SK-N-SH (cell line): ENCODE measurements around the gene NAALADL2. TPM values are rescaled to one million over a fixed set of nuclear protein-coding genes. Genes with fewer than 3 reads are reported as not detected.

Source experiments
- CTCF ChIA-PET: fragments of 300-600, 350-600 bp; formaldehyde crosslinking; extraction: SDS; loops from one replicate; lab custom pipeline; 2021; lab: Yijun Ruan, JAX
- POLR2A ChIA-PET: fragments of 350-600 bp; sonication (Branson Sonifier 250); formaldehyde crosslinking; extraction: SDS; loops from one replicate; lab custom pipeline; 2020; ENCODE audit warnings: antibody characterized with exemption, inconsistent platforms; lab: Yijun Ruan, JAX
- DNase-seq: peaks from one replicate; pipeline ENCODE4 v3.0.0; 2012
- H2AFZ ChIP-seq: fragments of 200-600 bp; sonication (generic); 2 replicates; pipeline ENCODE4 v1.8.1; 2016; ENCODE audit warnings: antibody characterized with exemption, mild to moderate bottlenecking, low read depth
- H3F3A ChIP-seq: fragments of 200-600 bp; sonication (generic); replicated peaks from 2 replicates; pipeline ENCODE3; 2016; ENCODE audit warnings: antibody characterized with exemption, mild to moderate bottlenecking; ENCODE audit not compliant: insufficient read depth
- H3K27ac ChIP-seq, 2 experiments: fragments of 200-500 bp in 1 of 2; fragments of 200-600 bp in 1 of 2; sonication (Bioruptor generic) in 1 of 2; sonication (generic), shearing (Covaris generic) in 1 of 2; 2 replicates each; pipeline versions ENCODE4 v1.5.1 to v1.6.1; 2014 to 2016; ENCODE audit warnings: low read depth in 2 of 2, inconsistent platforms in 1 of 2, low read length in 1 of 2, mild to moderate bottlenecking in 1 of 2, mixed read lengths in 1 of 2
- H3K27me3 ChIP-seq: fragments of 200-600 bp; sonication (generic), shearing (Covaris generic); 2 replicates; pipeline ENCODE4 v1.6.1; 2016; ENCODE audit warnings: mixed run types; ENCODE audit not compliant: insufficient read depth
- H3K36me3 ChIP-seq, 2 experiments: fragments of 200-500 bp in 1 of 2; fragments of 200-600 bp in 1 of 2; sonication (Bioruptor generic) in 1 of 2; sonication (generic) in 1 of 2; replicated peaks in 1 of 2; 2 replicates each; pipeline versions ENCODE3 to v1.5.1; 2014 to 2016; ENCODE audit warnings: low read length in 1 of 2, mild to moderate bottlenecking in 1 of 2; ENCODE audit not compliant: insufficient read depth in 2 of 2, control insufficient read depth in 1 of 2
- H3K4me1 ChIP-seq, 2 experiments: fragments of 200-500 bp in 1 of 2; fragments of 200-600 bp in 1 of 2; sonication (Bioruptor generic) in 1 of 2; sonication (generic), shearing (Covaris generic) in 1 of 2; 2 replicates each; pipeline versions ENCODE4 v1.5.1 to v1.6.1; 2014 to 2016; ENCODE audit warnings: low read depth in 1 of 2, low read length in 1 of 2, mixed run types in 1 of 2; ENCODE audit not compliant: insufficient read depth in 2 of 2, control insufficient read depth in 1 of 2
- H3K4me2 ChIP-seq: fragments of 200-600 bp; sonication (generic), shearing (Covaris generic); 2 replicates; pipeline ENCODE4 v1.6.1; 2017; ENCODE audit warnings: mixed run types
- H3K4me3 ChIP-seq, 2 experiments: fragments of 200-500 bp in 1 of 2; fragments of 200-600 bp in 1 of 2; sonication (Bioruptor generic) in 1 of 2; sonication (generic), shearing (Covaris generic) in 1 of 2; 2 replicates each; pipeline versions ENCODE4 v1.5.1 to v1.8.1; 2014 to 2016; ENCODE audit warnings: low read depth in 2 of 2, inconsistent platforms in 1 of 2, low read length in 1 of 2, mild to moderate bottlenecking in 1 of 2, mixed read lengths in 1 of 2, moderate library complexity in 1 of 2
- H3K79me2 ChIP-seq: fragments of 200-600 bp; sonication (generic); 2 replicates; pipeline ENCODE4 v1.8.1; 2017; ENCODE audit warnings: mild to moderate bottlenecking; ENCODE audit not compliant: insufficient read depth
- H3K9ac ChIP-seq: fragments of 200-600 bp; sonication (generic); 2 replicates; pipeline ENCODE4 v1.6.1; 2017; ENCODE audit warnings: mixed run types
- H3K9me2 ChIP-seq: fragments of 200-600 bp; sonication (generic); 2 replicates; pipeline ENCODE4 v1.6.1; 2017; ENCODE audit warnings: mixed run types
- H3K9me3 ChIP-seq: fragments of 200-600 bp; sonication (generic); 2 replicates; pipeline ENCODE4 v1.6.1; 2017; ENCODE audit warnings: mixed run types, mild to moderate bottlenecking, moderate library complexity
- H4K20me1 ChIP-seq: fragments of 200-600 bp; sonication (generic); 2 replicates; pipeline ENCODE4 v1.6.1; 2017; ENCODE audit warnings: mild to moderate bottlenecking, mixed run types; ENCODE audit not compliant: insufficient read depth
- CTCF ChIP-seq: fragments of 200-600 bp; sonication (generic); IDR thresholded peaks from 2 replicates; pipeline ENCODE4 v1.6.1; 2017; ENCODE audit warnings: antibody characterized with exemption, mild to moderate bottlenecking, moderate library complexity
- ELF1 ChIP-seq: IDR thresholded peaks from 2 replicates; pipeline ENCODE4 v1.4.0; 2012
- GATA2 ChIP-seq: sonication (generic); formaldehyde crosslinking; IDR thresholded peaks from 2 replicates; pipeline ENCODE4 v1.5.0; 2020; ENCODE audit warnings: mild to moderate bottlenecking, missing genetic modification reagents
- NFIC ChIP-seq: IDR thresholded peaks from 2 replicates; pipeline ENCODE4 v1.4.0; 2012; ENCODE audit warnings: borderline replicate concordance
- POLR2AphosphoS5 ChIP-seq: IDR thresholded peaks from 2 replicates; pipeline ENCODE4 v1.6.1; 2012; ENCODE audit warnings: low read depth, low read length
- RAD21 ChIP-seq: IDR thresholded peaks from 2 replicates; pipeline ENCODE4 v1.6.1; 2012; ENCODE audit warnings: mild to moderate bottlenecking, low read length
- RCOR1 ChIP-seq: fragments of 150-350 bp; IDR thresholded peaks from 2 replicates; pipeline ENCODE4 v1.6.1; 2017; ENCODE audit warnings: antibody characterized with exemption, low read length
- RFX5 ChIP-seq: IDR thresholded peaks from 2 replicates; pipeline ENCODE4 v1.6.1; 2012; ENCODE audit warnings: mild to moderate bottlenecking, improper control_type of control experiment, low read length
- SIN3A ChIP-seq: IDR thresholded peaks from 2 replicates; pipeline ENCODE4 v1.6.1; 2012; ENCODE audit warnings: low read depth, mild to moderate bottlenecking, low read length, moderate library complexity, borderline replicate concordance
- TAF1 ChIP-seq: IDR thresholded peaks from 2 replicates; pipeline ENCODE4 v1.6.1; 2012; ENCODE audit warnings: low read depth, mild to moderate bottlenecking, low read length, moderate library complexity, borderline replicate concordance
- USF1 ChIP-seq: IDR thresholded peaks from 2 replicates; pipeline ENCODE4 v1.4.0; 2012; ENCODE audit warnings: low read depth, borderline replicate concordance
- USF2 ChIP-seq: fragments of 150-350 bp; IDR thresholded peaks from 2 replicates; pipeline ENCODE4 v1.6.1; 2017; ENCODE audit warnings: antibody characterized with exemption, low read length, low read depth, borderline replicate concordance
- WGBS: methylation state at CpG from one replicate; pipeline ENCODE4 v1.1.6; 2017; ENCODE audit warnings: low lambda C conversion rate; 5-methylcytosine and 5-hydroxymethylcytosine counted together
- polyA plus RNA-seq, 3 experiments: library from polyadenylated mRNA; depleted of rRNA; stranded (reverse); fragments of >200 nt; gene quantifications; 2 replicates each; pipeline ENCODE4 v1.2.3, GENCODE V29; 2012
- TF ChIP-seq, protein P1 (sequence below): IDR thresholded peaks from 2 replicates; pipeline ENCODE4; 2012
- TF ChIP-seq, protein P2 (sequence below): IDR thresholded peaks from 2 replicates; pipeline ENCODE4 v1.4.0; 2012; ENCODE audit warnings: low read depth

NAALADL2 gene
- polyA plus RNA-seq, 1 of the 3 experiments (the other 2 are of a cell fraction), result 1.2 TPM

DNA sequence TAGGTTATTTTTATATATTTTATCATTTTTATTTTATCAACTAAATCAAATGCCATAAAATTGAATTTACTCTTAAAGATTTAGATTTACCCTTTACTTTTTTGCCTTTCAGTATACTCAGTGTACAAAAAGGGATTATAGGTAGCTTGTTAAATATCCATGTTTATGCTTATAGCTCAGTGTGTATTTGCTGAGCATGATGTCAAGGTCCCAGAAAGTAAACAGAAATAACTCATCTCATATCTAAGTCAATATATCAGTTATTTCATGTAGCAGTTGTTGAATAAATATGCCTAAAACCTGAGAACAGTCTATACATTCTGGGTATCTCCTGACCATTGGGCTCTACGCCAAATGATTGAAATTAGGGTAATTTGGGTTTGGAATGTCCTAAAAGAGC lies 693.8 kb downstream of the NAALADL2 start:
- ChIA-PET POLR2A (no interaction called here), CTCF (interaction anchor here (0.6 kb wide), 1 partner anchor 304 kb away, joined by 3 read pairs; no protein-coding TSS in a partner anchor)
- 68% methylated on average over 1 of the region's 1 CpG for WGBS
- Histone ChIP-seq H3K4me1 (no peaks in the 10 kb centered on the region), H3K36me3 (no peaks in the 10 kb centered on the region), H3K9me3 (no peaks in the 10 kb centered on the region), H3K4me3 (no peak overlapping the region), H3K4me2 (no peak overlapping the region), H3K9me2 (no peaks in the 10 kb centered on the region), H3K27me3 (no peaks in the 10 kb centered on the region), H3F3A (no peaks in the 10 kb centered on the region), H3K9ac (no peak overlapping the region), H2AFZ (no peak overlapping the region), H3K27ac (no peak overlapping the region), H3K79me2 (no peaks in the 10 kb centered on the region), H4K20me1 (no peaks in the 10 kb centered on the region)
- no peak for DNase-seq
- TF ChIP-seq USF2 (no peak), NFIC (no peak), RCOR1 (no peak), GATA2 (CRISPR knock-in tag) (no peak), TAF1 (no peak), ELF1 (no peak), RFX5 (no peak)
- TF ChIP-seq, protein P1, sequence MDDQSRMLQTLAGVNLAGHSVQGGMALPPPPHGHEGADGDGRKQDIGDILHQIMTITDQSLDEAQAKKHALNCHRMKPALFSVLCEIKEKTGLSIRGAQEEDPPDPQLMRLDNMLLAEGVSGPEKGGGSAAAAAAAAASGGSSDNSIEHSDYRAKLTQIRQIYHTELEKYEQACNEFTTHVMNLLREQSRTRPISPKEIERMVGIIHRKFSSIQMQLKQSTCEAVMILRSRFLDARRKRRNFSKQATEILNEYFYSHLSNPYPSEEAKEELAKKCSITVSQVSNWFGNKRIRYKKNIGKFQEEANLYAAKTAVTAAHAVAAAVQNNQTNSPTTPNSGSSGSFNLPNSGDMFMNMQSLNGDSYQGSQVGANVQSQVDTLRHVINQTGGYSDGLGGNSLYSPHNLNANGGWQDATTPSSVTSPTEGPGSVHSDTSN, result no peak

DNA sequence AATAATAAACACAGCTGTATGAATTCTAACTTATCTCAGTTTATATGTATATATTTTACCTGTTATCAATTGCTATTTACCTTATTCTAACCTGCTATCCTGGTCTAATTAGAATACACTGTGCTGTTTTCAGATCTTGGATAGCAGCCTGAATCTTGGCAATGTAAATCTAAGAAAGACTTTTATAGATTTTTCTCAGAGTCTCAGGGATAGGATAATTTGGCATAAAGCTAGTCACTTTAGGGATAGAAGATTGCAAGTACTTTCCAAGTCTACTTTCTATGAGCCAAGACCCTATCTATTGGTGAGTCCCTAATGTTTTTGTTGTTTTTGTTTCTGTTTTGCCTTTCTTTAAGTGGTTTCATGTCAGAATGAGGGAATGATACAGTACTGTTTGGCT lies 695.7 kb downstream of the NAALADL2 start:
- TF ChIP-seq POLR2AphosphoS5 (no peak), CTCF (no peak), USF2 (no peak), SIN3A (no peak), ELF1 (no peak), RAD21 (no peak), RFX5 (no peak), USF1 (no peak)
- TF ChIP-seq, protein P2, sequence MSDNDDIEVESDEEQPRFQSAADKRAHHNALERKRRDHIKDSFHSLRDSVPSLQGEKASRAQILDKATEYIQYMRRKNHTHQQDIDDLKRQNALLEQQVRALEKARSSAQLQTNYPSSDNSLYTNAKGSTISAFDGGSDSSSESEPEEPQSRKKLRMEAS, result no peak
- TF ChIP-seq, protein P1, result no peak

More for the DNA sequence above, 695.7 kb downstream of the NAALADL2 start:
- no peaks in the 10 kb centered on the region for H3K79me2 ChIP-seq
- H3K27ac ChIP-seq, result no peak overlapping the region
- H3K36me3 ChIP-seq, result no peaks in the 10 kb centered on the region
- H2AFZ ChIP-seq, result no peak overlapping the region
- H3F3A ChIP-seq, result no peaks in the 10 kb centered on the region
- no peaks in the 10 kb centered on the region for H3K9me2 ChIP-seq
- no peaks in the 10 kb centered on the region for H4K20me1 ChIP-seq
- H3K27me3 ChIP-seq, result no peaks in the 10 kb centered on the region
- no peak overlapping the region for H3K4me2 ChIP-seq
- no peaks in the 10 kb centered on the region for H3K9me3 ChIP-seq
- DNase-seq, result no peak
- no peak overlapping the region for H3K9ac ChIP-seq
- CTCF ChIA-PET, result interaction anchor here (1.4 kb wide), 1 partner anchor 63 kb away, joined by 3 read pairs; no protein-coding TSS in a partner anchor
- H3K4me1 ChIP-seq, result no peaks in the 10 kb centered on the region
- H3K4me3 ChIP-seq, result no peak overlapping the region
- POLR2A ChIA-PET, result no interaction called here
